ENCODE results near the gene PRKCB.
A peak's percentile ranks its signal among the peaks of the same experiment; 100 is the strongest.

PRKCB gene

DNA sequence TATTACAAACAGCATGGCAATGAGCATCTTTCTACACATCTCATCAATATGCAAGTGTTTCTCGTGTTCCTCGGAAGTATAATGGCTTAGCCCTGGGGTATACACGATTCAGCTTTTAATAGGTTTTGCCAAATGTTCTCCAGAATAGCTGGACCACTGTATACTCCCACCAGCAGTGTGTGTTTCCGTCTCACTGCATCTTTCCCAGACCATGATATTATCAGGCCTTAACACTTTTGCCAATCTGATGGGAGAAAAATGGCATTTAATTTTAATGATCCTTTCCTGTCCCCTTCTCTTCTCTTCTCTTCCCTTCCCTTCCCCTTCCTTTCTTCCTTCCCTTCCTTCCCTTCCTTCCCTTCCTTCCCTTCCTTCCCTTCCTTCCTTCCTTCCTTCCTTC, 30.8 kb downstream of the PRKCB start:
- TF ChIP-seq ZNF785 (tag by site-specific recombination; IDR thresholded peaks at IDR 0.05), result no peak
- TF ChIP-seq ZNF366 (tag by site-specific recombination; conservative IDR thresholded peaks at IDR 0.05), result peak; percentile 40; the same call in 1 of the 2 replicates
- Histone ChIP-seq H3K27ac (ENCODE audit: extremely low read depth, low read depth, low read length) (no peak overlapping the region), H3K9me3 (ENCODE audit: control insufficient read depth, insufficient read depth, low read depth, low read length) (no peaks in the 10 kb centered on the region), H3K36me3 (ENCODE audit: control insufficient read depth in 2 of 2, insufficient read depth in 1 of 2, low read length in 2 of 2) (no peaks in the 10 kb centered on the region), H3K4me3 (ENCODE audit: low read depth, low read length) (no peak overlapping the region), H3K4me1 (ENCODE audit: control insufficient read depth, insufficient read depth, low read length) (no peaks in the 10 kb centered on the region)
- POLR2A ChIA-PET, result interaction anchor here (0.7 kb wide), 1 partner anchor 29 kb away, joined by 4 read pairs; no protein-coding TSS in a partner anchor
- CTCF ChIA-PET, result interaction anchor here (0.8 kb wide), 1 partner anchor 127 kb away, joined by 4 read pairs; no protein-coding TSS in a partner anchor

DNA sequence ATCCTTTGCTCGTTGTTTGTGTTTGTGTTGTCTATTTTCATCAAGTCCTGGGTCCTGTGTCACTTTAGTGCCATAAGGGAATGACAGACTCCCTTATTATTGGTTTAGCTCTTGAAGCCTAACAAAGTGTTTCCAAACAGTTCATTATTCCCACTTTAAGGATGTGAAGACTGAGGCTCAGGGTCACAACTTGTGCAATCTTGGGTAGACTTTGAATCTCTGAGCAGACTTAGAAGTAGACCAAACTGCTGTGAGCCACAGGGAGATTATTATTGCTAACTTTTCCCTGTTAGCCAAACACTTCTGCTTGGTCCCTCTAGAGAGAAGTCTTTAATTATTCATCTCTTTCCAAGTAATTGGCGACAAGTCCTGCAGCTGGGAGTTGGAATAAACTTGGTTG, 31.8 kb downstream of the PRKCB start:
- H3K4me3 ChIP-seq (ENCODE audit: low read depth, low read length), result no peak overlapping the region
- ChIA-PET POLR2A (no interaction called here), CTCF (no interaction called here)
- no peaks in the 10 kb centered on the region for H3K9me3 ChIP-seq (ENCODE audit: control insufficient read depth, insufficient read depth, low read depth, low read length)
- TF ChIP-seq, protein P1, sequence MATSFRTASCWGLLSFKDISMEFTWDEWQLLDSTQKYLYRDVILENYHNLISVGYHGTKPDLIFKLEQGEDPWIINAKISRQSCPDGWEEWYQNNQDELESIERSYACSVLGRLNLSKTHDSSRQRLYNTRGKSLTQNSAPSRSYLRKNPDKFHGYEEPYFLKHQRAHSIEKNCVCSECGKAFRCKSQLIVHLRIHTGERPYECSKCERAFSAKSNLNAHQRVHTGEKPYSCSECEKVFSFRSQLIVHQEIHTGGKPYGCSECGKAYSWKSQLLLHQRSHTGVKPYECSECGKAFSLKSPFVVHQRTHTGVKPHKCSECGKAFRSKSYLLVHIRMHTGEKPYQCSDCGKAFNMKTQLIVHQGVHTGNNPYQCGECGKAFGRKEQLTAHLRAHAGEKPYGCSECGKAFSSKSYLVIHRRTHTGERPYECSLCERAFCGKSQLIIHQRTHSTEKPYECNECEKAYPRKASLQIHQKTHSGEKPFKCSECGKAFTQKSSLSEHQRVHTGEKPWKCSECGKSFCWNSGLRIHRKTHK (tag by site-specific recombination; IDR thresholded peaks at IDR 0.05), result no peak
- no peak for TF ChIP-seq SP2 (tag by site-specific recombination; IDR thresholded peaks at IDR 0.05)
- TF ChIP-seq GFI1B (tag by site-specific recombination; IDR thresholded peaks at IDR 0.05), result no peak
- TF ChIP-seq ZNF707 (tag by site-specific recombination; IDR thresholded peaks at IDR 0.05), result no peak
- no peak for TF ChIP-seq ZNF221 (tag by site-specific recombination; IDR thresholded peaks at IDR 0.05; ENCODE audit: borderline replicate concordance)
- TF ChIP-seq ZNF335 (tag by site-specific recombination; conservative IDR thresholded peaks at IDR 0.05), result no peak
- TF ChIP-seq ZNF214 (tag by site-specific recombination; IDR thresholded peaks at IDR 0.05; ENCODE audit: borderline replicate concordance), result no peak
- TF ChIP-seq ZNF624 (tag by site-specific recombination; IDR thresholded peaks at IDR 0.05), result no peak
- TF ChIP-seq, protein P2, sequence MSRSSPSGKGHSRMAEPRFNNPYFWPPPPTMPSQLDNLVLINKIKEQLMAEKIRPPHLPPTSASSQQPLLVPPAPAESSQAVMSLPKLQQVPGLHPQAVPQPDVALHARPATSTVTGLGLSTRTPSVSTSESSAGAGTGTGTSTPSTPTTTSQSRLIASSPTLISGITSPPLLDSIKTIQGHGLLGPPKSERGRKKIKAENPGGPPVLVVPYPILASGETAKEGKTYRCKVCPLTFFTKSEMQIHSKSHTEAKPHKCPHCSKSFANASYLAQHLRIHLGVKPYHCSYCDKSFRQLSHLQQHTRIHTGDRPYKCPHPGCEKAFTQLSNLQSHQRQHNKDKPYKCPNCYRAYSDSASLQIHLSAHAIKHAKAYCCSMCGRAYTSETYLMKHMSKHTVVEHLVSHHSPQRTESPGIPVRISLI (tag by site-specific recombination; IDR thresholded peaks at IDR 0.05), result no peak
- TF ChIP-seq ZNF621 (tag by site-specific recombination; IDR thresholded peaks at IDR 0.05), result no peak
- no peak for TF ChIP-seq BCL11A (tag by site-specific recombination; IDR thresholded peaks at IDR 0.05; ENCODE audit: low read depth)
- TF ChIP-seq ZNF239 (tag by site-specific recombination; IDR thresholded peaks at IDR 0.05), result no peak
- TF ChIP-seq ZNF155 (tag by site-specific recombination; IDR thresholded peaks at IDR 0.05), result no peak
- TF ChIP-seq ZNF2 (tag by site-specific recombination; IDR thresholded peaks at IDR 0.05), result no peak
- no peak for TF ChIP-seq ZNF600 (tag by site-specific recombination; IDR thresholded peaks at IDR 0.05)
- no peaks in the 10 kb centered on the region for H3K36me3 ChIP-seq (ENCODE audit: control insufficient read depth in 2 of 2, insufficient read depth in 1 of 2, low read length in 2 of 2)
- H3K27ac ChIP-seq (ENCODE audit: extremely low read depth, low read depth, low read length), result no peak overlapping the region
- no peaks in the 10 kb centered on the region for H3K4me1 ChIP-seq (ENCODE audit: control insufficient read depth, insufficient read depth, low read length)

DNA sequence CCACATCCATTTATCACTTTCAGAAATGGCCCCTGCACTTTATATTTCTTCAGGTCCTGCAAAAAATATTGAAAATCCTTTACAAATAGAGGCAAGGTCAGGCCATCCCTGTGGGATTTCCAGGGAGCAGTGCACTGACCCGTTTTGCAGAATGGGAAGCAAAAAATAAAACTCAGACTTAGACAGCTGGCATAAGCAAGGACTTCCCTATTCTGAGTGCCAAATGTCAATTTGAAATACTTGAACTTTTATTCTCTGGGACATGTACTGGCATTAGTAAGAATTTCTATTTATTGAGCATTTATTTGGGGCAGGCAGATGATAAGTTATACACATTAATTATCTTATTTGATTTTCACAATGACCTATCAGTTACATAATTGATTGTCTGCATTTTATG, 32.4 kb downstream of the PRKCB start:
- ChIA-PET CTCF (no interaction called here), POLR2A (no interaction called here)
- Histone ChIP-seq H3K36me3 (ENCODE audit: control insufficient read depth in 2 of 2, insufficient read depth in 1 of 2, low read length in 2 of 2) (no peaks in the 10 kb centered on the region), H3K4me3 (ENCODE audit: low read depth, low read length) (no peak overlapping the region), H3K9me3 (ENCODE audit: control insufficient read depth, insufficient read depth, low read depth, low read length) (no peaks in the 10 kb centered on the region), H3K27ac (ENCODE audit: extremely low read depth, low read depth, low read length) (no peak overlapping the region), H3K4me1 (ENCODE audit: control insufficient read depth, insufficient read depth, low read length) (no peaks in the 10 kb centered on the region)
- no peak for TF ChIP-seq ZNF610 (tag by site-specific recombination; IDR thresholded peaks at IDR 0.05; ENCODE audit: borderline replicate concordance)
- TF ChIP-seq YY1 (tag by site-specific recombination; IDR thresholded peaks at IDR 0.05), result no peak
- no peak for TF ChIP-seq ZNF324 (tag by site-specific recombination; IDR thresholded peaks at IDR 0.05)
- no peak for TF ChIP-seq ZNF843 (tag by site-specific recombination; IDR thresholded peaks at IDR 0.05)
- TF ChIP-seq EGR2 (tag by site-specific recombination; IDR thresholded peaks at IDR 0.05; ENCODE audit: low read depth), result no peak
- TF ChIP-seq, protein P3, sequence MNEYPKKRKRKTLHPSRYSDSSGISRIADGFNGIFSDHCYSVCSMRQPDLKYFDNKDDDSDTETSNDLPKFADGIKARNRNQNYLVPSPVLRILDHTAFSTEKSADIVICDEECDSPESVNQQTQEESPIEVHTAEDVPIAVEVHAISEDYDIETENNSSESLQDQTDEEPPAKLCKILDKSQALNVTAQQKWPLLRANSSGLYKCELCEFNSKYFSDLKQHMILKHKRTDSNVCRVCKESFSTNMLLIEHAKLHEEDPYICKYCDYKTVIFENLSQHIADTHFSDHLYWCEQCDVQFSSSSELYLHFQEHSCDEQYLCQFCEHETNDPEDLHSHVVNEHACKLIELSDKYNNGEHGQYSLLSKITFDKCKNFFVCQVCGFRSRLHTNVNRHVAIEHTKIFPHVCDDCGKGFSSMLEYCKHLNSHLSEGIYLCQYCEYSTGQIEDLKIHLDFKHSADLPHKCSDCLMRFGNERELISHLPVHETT (tag by site-specific recombination; IDR thresholded peaks at IDR 0.05), result no peak
- no peak for TF ChIP-seq ZNF544 (tag by site-specific recombination; IDR thresholded peaks at IDR 0.05)
- no peak for TF ChIP-seq GLI2 (tag by site-specific recombination; IDR thresholded peaks at IDR 0.05; ENCODE audit: borderline replicate concordance, low read depth)
- no peak for TF ChIP-seq KLF8 (tag by site-specific recombination; IDR thresholded peaks at IDR 0.05)
- TF ChIP-seq ZNF776 (tag by site-specific recombination; IDR thresholded peaks at IDR 0.05; ENCODE audit: borderline replicate concordance), result no peak
- TF ChIP-seq BCL11A (tag by site-specific recombination; IDR thresholded peaks at IDR 0.05; ENCODE audit: low read depth), result no peak
- no peak for TF ChIP-seq ZNF146 (tag by site-specific recombination; IDR thresholded peaks at IDR 0.05)

All from HEK293 (cell line).